ENCODE measurements around the gene TDRD3.
"Not testable (repeated sequence)": the region's sequence is repeated elsewhere in the genome, so short reads cannot be mapped to it uniquely, and the experiment has no call there.

The TDRD3 gene

GRCh38 chr13:60370343-60370742 is 26.7 kb upstream of the TDRD3 start:
- H3K9me3 ChIP-seq, result no peaks in the 10 kb centered on the region
- no peaks in the 10 kb centered on the region for H3K4me1 ChIP-seq
- no peaks in the 10 kb centered on the region for H3K36me3 ChIP-seq
- no peak for TF ChIP-seq CTCF (IDR thresholded peaks at IDR 0.05; ENCODE audit: low read depth, low read length)
- H3K4me3 ChIP-seq (ENCODE audit: low read depth, low read length), result no peak overlapping the region
- H3K27me3 ChIP-seq, result no peaks in the 10 kb centered on the region
- no peak for DNase-seq

GRCh38 chr13:60372141-60372540 is 24.9 kb upstream of the TDRD3 start:
- Histone ChIP-seq H3K4me1 (no peaks in the 10 kb centered on the region), H3K27me3 (no peaks in the 10 kb centered on the region), H3K36me3 (no peaks in the 10 kb centered on the region), H3K9me3 (no peaks in the 10 kb centered on the region; the same call in 1 of the 2 replicates), H3K4me3 (ENCODE audit: low read depth, low read length) (no peak overlapping the region)
- TF ChIP-seq CTCF (IDR thresholded peaks at IDR 0.05; ENCODE audit: low read depth, low read length), result no peak
- no peak for DNase-seq

GRCh38 chr13:60379282-60379681 is 17.7 kb upstream of the TDRD3 start:
- H3K4me1 ChIP-seq, result peaks cover 18% of the 10 kb centered on the region
- not testable (repeated sequence) for H3K9me3 ChIP-seq; H3K4me3 ChIP-seq (ENCODE audit: low read depth, low read length)

GRCh38 chr13:60379837-60380565 is 17.0 kb upstream of the TDRD3 start:
- Histone ChIP-seq H3K4me3 (ENCODE audit: low read depth, low read length) (no peak overlapping the region), H3K4me1 (peaks cover 19% of the 10 kb centered on the region), H3K36me3 (no peaks in the 10 kb centered on the region), H3K27me3 (no peaks in the 10 kb centered on the region), H3K9me3 (no peaks in the 10 kb centered on the region; the same call in 1 of the 2 replicates)
- peak; percentile 41 for TF ChIP-seq CTCF (IDR thresholded peaks at IDR 0.05; ENCODE audit: low read depth, low read length)
- DNase-seq, result no peak

More at GRCh38 chr13:60379282-60379681, 17.7 kb upstream of the TDRD3 start:
- DNase-seq, H3K27me3 ChIP-seq, H3K36me3 ChIP-seq: not testable (repeated sequence)

GRCh38 chr13:60384911-60385310 is 12.1 kb upstream of the TDRD3 start:
- no peak for TF ChIP-seq CTCF (IDR thresholded peaks at IDR 0.05; ENCODE audit: low read depth, low read length)
- H3K4me3 ChIP-seq (ENCODE audit: low read depth, low read length), result peak overlapping the region; percentile 10

GRCh38 chr13:60386250-60386649 is 10.8 kb upstream of the TDRD3 start:
- H3K4me1 ChIP-seq, result peaks cover 25% of the 10 kb centered on the region
- H3K4me3 ChIP-seq (ENCODE audit: low read depth, low read length), result no peak overlapping the region
- no peak for TF ChIP-seq CTCF (IDR thresholded peaks at IDR 0.05; ENCODE audit: low read depth, low read length)
- H3K36me3 ChIP-seq, result no peaks in the 10 kb centered on the region
- H3K9me3 ChIP-seq, result no peaks in the 10 kb centered on the region
- H3K27me3 ChIP-seq, result no peaks in the 10 kb centered on the region
- no peak for DNase-seq

More at GRCh38 chr13:60384911-60385310, 12.1 kb upstream of the TDRD3 start:
- DNase-seq, result peak; percentile 35
- Histone ChIP-seq H3K4me1 (peaks cover 25% of the 10 kb centered on the region), H3K9me3 (no peaks in the 10 kb centered on the region), H3K36me3 (no peaks in the 10 kb centered on the region), H3K27me3 (no peaks in the 10 kb centered on the region)

Measured in BE2C (cell line).